ENCODE results near the gene ALKBH5. TPM values are rescaled to one million over a fixed set of nuclear protein-coding genes. Genes with fewer than 3 reads are reported as not detected.

ALKBH5 gene
- total RNA-seq, 2 donors from 2014 or later: 161 to 255 TPM

- ATAC-seq (replicated peaks): peak; percentile 11
- Mint-ChIP-seq H3K4me1 (peaks cover 8% of the 10 kb centered on the region), H3K36me3 (ENCODE audit: low read depth) (peaks cover 54% of the 10 kb centered on the region), H3K4me3 (peak overlapping the region; percentile 96), H3K27ac (peak overlapping the region; percentile 90), H3K9me3 (no peaks in the 10 kb centered on the region), H3K27me3 (no peaks in the 10 kb centered on the region)
Measured at GRCh38 chr17:18257268-18257981, 73.8 kb downstream of the ALKBH5 start.

GRCh38 chr17:18257982-18258355 is 74.3 kb downstream of the ALKBH5 start:
- peak; percentile 69 for ATAC-seq (replicated peaks)
- peak overlapping the region; percentile 90 for H3K27ac Mint-ChIP-seq
- H3K9me3 Mint-ChIP-seq: no peaks in the 10 kb centered on the region
- H3K27me3 Mint-ChIP-seq: no peaks in the 10 kb centered on the region
- H3K4me3 Mint-ChIP-seq: peak overlapping the region; percentile 96
- H3K36me3 Mint-ChIP-seq (ENCODE audit: low read depth): peaks cover 49% of the 10 kb centered on the region
- H3K4me1 Mint-ChIP-seq: peaks cover 8% of the 10 kb centered on the region

- Mint-ChIP-seq H3K27ac (peak within 1 kb of the TSS; percentile 90), H3K27me3 (no peaks in the 10 kb centered on the region), H3K4me3 (peak within 1 kb of the TSS; percentile 96), H3K9me3 (no peaks in the 10 kb centered on the region), H3K36me3 (ENCODE audit: low read depth) (peaks cover 49% of the 10 kb centered on the region), H3K4me1 (peaks cover 8% of the 10 kb centered on the region)
- peak; percentile 42 for ATAC-seq (replicated peaks)
Measured at GRCh38 chr17:18258356-18259038, 74.9 kb downstream of the ALKBH5 start, which contains the start of gene FLII. Gene FLII, minus strand, starts transcription at chr17:18258738. Its CDS starts 48 bp downstream, at chr17:18258690.

Other genes with a start within 250 kb of the ALKBH5 start
- 10 to 100 TPM; 20.4 to 24.8 TPM for gene TOM1L2, start 211.4 kb upstream of the ALKBH5 start, total RNA-seq
- under 1 TPM in 1 of 2 donors, not detected in 1; 0.58 TPM for gene DRC3, start 211.0 kb upstream of the ALKBH5 start, total RNA-seq
- 10 to 100 TPM; 30.8 to 33.5 TPM for gene ATPAF2, start 144.7 kb upstream of the ALKBH5 start, total RNA-seq
- 1 to 10 TPM; 6.4 to 7.2 TPM for gene GID4, start 144.4 kb upstream of the ALKBH5 start, total RNA-seq
- gene DRG2, start 95.9 kb upstream of the ALKBH5 start, total RNA-seq: 10 to 100 TPM; 33.8 to 64.7 TPM
- 1 to 10 TPM; 1.0 to 6.0 TPM for gene MYO15A, start 75.1 kb upstream of the ALKBH5 start, total RNA-seq
- 10 to 100 TPM; 19.5 to 22.3 TPM for gene LLGL1, start 41.8 kb downstream of the ALKBH5 start, total RNA-seq
- 100 to 1,000 TPM; 247 to 307 TPM for gene FLII, start 74.9 kb downstream of the ALKBH5 start, total RNA-seq
- gene MIEF2, start 76.8 kb downstream of the ALKBH5 start, total RNA-seq: 10 to 100 TPM in 1 of 2 donors, 1 to 10 TPM in 1; 5.0 to 15.2 TPM
- 10 to 100 TPM; 69.7 to 81.6 TPM for gene TOP3A, start 131.2 kb downstream of the ALKBH5 start, total RNA-seq
- 10 to 100 TPM; 21.7 to 25.5 TPM for gene SMCR8, start 131.5 kb downstream of the ALKBH5 start, total RNA-seq
- 10 to 100 TPM; 47.0 to 85.6 TPM for gene SHMT1, start 179.7 kb downstream of the ALKBH5 start, total RNA-seq
- gene EVPLL, start 193.9 kb downstream of the ALKBH5 start, total RNA-seq: not detected